AG08396 (cell line): ENCODE data around the gene IGDCC3.

Source experiments
- DNase-seq: peaks from one replicate; pipeline ENCODE4 v3.0.0; 2012; ENCODE audit warnings: low spot score, mixed read lengths

IGDCC3 gene

DNA sequence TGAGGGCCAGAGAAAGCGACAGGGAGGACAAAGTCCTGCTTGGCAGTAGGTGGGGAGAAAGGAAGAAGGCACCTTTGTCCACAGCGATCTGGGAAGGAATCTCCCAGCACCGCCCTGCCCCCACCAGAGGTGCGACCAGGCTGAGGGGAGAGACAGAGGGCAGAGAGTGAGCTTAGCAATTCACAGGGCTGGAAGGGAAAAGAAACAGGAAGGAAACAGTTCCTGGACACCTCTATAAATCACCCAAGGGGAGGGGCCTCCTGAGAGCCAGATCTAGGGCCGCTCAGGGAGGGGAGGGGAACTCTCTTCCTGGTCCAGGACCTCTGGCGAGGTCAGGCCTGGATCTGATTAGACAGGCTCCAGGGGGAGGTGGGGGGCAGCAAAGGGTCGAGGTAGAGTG is 37.9 kb downstream of the IGDCC3 start:
- DNase-seq, result no peak

DNA sequence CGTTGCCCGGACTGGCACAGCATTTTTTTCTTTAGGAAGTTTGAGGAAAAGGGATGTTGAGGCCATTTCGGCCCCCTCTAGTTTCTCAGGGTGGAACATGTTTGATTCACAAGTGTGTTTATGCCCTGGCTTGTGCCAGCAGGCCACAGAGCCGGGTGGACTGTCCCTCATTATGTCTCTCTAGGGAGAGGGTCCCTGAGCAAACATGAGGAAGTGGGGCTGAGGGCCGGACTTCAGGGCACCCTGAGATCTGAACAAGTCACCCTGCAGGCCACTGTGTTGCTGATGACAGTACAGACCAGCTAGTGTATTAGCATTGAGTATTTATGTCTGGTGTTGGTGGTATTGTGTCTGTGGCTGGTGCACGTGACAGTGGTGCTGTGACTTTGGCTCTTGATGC is 38.4 kb downstream of the IGDCC3 start:
- DNase-seq, result no peak

DNA sequence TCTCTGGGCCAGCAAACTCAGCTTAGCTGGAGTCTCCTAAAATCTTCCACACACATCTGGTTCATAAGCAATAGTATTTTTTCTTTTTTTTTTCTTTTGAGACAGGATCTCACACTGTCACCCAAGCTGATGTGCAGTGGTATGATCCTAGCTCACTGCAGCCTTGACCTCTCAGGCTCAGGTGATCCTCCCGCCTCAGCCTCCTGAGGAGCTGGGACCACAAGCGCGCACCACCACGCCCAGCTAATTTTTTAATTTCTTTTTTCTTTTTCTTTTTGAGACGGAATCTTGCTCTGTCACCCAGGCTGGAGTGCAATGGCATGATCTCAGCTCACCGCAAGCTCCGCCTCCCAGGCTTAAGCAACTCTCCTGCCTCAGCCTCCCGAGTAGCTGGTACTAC is 39.0 kb downstream of the IGDCC3 start:
- no peak for DNase-seq

DNA sequence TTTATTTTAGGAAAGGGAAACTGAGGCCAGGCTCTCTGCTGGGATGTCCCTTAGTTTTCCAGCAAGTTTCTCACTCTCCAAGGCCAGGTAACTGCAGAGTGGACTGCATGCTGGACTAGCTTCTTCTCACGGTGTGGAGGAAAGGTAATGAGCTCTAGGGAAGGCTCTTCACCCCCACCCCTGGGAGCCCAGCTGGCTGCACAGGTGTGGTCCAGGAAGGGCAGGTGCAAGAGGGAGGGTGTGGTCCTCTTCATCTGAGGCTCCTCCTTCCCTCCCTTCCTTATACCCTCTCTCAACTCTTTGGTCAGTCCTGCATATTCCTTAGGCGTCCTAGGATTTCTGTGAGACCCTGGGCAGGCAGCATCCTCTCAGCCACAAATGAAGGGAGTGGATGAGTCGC is 39.4 kb downstream of the IGDCC3 start:
- no peak for DNase-seq

DNA sequence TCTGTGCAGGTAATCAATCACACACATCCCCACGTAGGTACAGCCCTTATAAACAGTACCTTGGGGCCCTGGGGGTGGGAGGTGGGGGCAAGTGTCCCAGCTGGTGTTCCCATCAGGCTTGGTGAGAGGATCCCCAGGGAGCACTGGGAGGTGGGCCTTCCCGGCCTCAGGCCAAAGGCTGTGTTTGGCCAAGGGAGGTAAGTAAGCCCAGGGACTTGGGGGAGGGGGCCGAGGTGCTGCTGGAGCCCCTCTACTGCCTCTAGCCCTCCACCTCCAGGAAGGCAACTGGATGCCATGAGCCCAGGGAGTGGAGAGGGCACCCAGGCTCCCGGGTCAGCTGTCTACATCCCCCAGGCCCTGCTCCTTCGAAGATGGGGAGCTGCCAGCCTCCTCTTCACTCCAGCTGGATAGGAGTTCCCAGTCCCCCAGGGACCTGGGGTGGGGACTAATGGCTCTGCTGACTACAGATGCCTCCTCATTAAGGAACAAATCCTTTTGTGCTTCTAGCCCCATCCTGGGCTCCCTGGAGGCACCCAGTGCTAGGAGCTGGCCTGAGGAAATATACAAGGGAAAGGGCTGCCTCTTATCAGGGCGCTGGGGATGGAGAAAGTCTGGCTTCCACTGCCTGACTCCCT is 40.2 kb downstream of the IGDCC3 start:
- no peak for DNase-seq

DNA sequence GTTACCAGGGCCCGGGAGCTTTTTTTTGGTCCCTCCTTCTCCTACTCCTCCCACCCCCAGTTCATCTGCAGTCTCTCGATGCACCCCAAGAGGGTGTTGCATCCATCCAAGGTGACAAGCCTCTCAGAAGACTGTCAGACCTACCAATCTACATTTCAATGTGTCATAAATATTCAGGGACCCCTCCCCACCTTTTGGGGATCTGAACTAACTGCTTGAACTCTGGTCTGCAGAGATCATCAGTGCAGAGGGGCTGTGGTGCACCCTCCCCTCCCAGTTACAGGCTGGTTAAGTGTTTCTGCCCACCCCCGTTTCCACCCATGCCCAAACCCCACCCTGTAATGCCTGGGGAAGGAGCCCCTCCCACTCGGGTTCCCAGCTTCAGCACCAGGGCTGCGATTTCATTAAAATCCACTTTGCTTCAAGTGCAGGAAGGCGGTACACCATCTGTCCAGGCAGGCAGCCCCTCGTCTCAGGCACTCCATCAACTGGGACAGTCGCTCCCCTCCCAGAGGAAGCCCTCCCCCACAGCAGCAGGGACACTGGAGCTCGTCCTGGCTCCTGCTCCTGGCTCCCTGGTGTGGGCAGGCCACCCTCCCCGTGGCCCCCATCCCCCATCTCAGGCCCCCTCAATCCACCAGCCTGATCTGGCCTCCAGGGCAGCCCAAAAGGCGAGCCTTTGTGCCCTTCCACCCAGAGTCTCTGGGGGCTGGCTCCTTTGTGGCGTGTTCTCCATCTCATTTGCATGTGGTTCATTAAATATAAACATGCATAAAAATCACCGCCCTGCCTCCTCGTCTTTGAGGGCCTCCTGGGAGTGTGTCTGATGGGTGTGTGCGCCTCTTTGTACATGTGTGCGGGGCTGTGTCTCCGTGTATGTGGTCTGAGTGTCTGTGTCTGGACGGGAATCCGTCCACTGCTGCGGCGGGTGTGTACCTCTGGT is 41.0 kb downstream of the IGDCC3 start:
- no peak for DNase-seq

DNA sequence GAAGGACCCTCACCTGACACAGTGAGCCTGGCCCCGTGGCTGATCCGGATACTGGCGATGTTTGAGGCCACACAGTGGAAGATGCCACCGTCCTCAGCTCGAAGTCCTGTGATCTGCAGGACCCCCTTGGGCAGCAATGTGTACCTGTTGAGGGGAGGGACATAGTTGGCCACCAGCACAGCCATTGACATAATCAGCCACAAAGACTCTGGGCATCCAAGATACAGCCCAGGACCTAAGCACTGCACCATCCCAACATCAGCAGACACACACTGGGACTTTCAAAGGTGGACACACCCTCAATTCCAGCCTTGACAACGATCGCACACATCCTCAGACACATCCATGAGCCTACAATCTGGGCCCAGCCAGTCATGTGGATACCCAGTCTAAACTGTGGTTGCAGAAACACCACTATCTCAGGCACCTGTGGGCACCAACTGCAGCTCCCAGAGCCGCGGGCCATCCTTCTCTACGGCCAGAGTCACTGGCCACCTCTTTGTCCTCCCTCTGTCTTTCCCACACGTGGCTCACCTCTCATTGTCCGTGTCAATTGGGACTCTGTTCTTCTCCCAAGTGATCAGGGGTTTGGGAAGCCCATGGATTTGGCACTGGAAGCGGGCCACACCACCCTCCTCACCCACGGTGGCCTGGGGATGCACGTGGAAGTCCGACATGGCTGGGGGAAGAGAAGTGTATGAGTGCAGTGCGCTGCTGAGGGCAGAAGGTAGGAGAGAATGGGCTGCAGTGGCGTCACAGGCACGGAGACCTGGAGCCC is 42.3 kb downstream of the IGDCC3 start:
- DNase-seq, result no peak

DNA sequence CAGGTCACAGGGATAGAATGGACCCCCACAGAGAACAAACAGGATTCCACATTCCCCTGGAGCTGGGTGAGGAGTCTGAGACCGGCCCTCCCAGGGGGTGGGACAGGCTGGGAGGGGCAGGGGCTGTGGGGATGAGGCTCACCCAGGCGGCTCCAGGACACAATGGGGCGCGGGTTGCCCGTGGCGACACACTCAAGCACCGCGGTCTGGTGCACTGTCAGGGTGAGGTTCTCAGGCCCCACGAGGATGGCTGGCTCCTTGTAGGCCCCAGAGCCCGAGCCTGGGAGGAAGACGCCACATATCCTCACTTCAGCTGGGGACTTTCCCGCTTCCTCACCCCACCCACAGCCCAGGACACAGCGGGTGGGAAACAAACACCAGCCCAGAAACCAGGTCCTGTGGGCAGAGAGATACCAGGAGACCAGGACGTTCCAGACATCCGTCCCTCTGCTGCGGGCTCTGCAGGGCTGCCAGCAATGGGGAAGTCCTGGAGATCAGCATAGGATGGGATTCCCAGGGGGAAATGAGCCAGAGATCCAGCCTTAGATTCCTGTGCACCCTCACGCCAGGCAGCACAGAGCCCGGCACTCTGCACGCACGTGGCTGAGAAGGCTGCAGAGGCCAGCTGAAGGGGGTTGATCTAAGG is 43.1 kb downstream of the IGDCC3 start:
- no peak for DNase-seq

DNA sequence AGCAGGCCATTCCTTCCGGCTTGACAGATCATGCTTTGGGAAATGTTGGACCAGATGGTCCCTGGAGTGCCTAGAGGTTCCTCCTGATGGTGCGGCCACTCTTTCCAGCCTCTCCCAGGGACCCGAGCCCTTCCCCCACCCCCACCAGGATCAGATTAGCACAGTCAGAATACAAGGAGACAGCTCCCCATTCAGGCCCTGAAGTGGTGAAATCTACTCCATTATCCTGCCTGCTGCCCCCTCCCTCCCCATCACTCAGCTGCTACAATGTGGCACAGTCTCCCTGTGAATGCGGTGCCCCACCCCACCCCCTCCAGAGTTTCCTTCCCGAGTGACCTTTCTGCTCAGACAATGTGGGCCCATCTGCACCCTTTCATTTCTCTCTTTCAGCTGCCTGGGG is 43.9 kb downstream of the IGDCC3 start:
- DNase-seq, result no peak

DNA sequence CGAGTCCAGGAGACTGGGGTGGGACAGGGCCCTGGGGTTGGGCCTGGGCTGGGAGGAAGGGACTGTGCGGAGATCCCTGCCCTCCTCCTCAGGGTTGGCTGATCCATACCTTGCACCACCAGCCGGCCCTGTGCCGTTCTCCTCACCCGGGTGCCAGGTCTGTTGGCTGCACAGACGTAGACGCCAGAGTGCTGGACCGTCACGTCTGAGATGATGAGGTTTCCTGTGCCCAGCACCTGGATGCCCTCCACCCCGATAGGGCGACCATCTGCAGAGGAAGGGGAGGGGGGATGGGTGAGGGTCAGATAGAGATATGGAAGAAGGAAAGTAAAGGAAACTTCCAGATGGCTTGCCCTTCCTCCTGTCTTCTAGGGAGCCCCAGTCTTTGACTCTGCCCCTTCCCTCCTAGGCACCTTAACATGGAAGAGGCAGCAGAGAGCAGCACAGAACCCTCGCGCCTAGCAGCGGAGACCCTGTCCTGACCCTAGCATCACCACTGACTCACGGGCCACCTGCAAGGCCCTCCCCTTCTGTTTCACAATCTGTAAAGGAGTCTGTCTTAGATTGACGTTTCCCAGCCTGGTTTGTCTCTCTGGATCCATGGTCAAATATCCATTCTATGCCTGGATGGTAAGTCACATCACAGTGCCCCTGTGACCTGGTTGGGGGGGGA is 44.5 kb downstream of the IGDCC3 start:
- no peak for DNase-seq

DNA sequence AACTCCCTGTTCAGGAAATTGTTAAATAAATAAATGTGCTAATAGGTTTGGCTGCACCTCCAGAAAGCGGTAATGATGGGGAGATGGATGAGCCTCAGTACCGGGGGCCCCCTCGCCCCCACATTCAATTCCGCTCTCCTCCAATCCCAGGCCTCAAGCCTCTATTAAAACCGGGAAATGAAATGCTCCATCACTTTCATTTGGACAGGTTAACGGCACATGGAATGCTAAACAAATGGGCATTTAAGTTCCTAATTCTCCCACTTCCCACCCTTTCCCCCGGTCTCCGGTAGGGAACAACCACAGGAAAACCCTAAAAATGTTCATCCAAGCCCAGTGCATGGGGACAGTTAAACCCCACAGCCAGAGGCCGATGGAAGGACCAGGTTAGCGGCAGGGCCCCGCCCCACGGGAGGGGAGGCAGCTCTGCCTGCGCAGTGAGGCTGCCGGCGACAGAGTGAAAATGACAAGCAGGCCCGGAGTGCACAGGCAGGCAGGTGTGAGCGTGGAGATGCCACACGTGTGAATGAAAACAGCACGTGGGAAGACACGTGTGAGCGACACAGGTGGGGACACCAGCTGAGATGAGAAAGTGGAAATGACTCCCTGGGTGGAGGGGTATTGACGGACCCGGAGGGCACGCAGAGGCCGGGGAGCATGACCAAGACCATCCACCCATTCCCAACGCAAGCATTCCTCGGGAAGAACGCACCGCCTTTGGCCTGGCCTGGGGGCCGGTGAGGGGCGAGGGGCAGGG is 45.2 kb downstream of the IGDCC3 start:
- no peak for DNase-seq

DNA sequence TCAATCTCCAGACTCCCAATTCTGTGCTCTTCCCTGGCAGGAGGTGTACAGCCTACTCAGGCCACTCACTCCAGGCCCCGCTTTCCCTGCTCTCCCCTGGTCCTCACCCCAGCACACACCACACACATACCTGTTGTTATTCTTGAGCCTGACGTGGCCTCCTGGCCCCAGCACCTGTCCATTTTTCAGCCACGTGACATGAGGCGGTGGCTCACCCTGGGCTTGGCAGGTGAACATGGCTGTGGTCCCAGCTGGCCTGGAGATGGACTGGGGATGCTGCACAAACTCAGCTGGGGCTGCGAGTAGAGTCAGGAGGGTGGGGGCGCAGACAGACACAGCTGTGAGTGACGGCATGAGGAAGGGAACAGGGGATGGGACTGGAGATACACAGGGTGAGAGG is 46.0 kb downstream of the IGDCC3 start:
- no peak for DNase-seq

DNA sequence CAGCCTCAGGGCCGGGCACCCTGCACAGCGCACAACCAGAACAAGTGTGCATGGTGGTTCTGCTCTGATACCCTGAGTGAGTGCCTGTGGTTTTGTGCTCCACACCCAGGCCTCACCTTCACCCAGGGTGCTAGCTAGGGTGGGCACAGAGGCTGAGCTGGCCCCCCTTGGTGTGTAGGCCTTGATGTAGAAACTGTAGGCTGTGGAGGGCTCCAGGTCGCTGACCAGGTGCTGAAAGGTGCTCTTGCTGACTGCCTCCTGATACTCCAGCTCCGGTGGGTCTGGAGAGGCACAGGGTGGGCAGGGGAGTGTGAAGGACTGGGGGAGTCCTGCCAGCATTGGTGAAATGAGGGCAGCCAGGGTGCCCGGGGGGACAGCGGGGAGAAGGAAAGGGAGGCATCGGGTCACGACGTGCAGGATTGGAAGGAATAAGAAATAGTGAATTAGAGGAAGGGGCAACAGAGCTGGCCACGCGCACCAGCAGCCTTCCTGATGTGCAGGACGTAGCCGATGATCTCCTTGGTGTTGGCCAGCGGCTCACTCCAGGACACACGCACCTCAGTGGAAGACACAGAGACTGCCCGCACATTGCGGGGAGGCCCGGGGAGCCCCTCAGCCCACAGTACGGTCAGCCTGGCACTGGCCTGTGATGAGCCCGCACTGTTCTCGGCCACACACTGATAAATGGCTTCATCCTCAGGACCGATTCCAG is 46.7 kb downstream of the IGDCC3 start:
- peak; percentile 17 for DNase-seq

DNA sequence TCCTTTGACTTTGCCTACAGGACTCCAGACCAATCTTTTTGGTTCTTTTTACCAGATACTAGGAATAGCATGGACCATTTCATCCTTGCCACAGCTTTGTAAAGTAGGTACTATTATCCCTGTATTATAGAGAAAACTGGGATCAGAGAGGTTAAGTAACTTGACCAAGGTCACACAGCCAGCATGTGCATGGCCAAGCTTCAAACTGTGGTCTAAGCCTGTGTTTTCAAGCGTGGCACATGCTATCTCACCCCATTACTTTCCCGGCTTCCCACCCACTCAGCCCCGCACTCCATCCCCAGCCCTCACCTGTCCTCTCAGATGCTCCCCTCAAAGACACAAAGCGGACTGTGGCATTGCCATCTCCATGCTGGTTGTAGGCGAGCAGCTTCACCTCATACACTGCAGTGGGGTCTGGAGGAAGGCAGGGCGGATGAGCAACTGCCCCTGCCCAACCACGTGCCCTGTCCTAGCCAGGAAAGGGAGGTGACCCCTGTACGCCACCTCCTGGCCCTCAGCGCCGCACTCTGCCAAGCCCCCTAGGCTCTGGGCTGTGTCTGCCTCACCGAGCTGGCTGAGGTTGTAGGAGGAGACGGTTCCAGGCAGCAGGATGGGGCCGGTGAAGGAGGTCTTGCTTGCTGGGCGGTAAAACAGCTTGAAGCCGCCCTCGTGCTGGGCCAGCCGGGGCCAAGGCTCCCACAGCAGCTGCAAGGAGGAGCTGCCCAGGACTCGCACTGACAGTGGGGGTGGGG is 47.6 kb downstream of the IGDCC3 start:
- peak; percentile 3 for DNase-seq

DNA sequence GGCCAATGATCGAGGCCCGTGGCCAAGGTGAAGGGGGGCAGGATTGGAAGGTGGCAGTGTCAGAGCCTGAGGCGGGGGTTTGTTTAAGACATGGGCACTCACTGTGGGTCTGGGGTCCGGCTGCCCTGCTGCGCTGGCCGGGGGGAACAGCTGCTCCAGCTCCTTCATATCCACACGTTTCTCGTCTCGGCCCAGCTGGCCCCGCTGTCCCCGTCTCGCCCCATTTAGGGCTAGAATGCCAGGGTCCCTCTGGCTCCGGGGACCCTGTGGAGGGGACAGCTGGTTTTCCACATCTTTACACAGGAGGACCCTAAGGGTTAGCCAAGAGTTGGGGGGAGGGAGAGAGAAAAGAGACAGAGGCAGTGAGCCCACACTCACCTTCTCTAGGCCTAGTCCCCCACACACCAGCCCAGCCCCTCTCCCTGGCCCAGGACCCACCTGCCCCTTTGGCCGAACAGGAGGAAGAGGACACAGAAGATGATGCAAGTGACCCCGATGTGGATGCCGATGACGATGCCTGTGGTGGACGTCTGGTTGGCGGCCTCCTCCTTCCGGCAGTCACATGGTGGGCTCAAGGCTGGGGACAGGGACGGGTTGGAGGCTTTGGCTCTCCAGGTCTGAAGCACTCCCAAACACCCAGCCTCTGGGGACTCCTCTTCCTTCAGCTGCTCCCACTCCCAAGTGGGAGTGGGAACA is 48.4 kb downstream of the IGDCC3 start:
- peak; percentile 5 for DNase-seq

DNA sequence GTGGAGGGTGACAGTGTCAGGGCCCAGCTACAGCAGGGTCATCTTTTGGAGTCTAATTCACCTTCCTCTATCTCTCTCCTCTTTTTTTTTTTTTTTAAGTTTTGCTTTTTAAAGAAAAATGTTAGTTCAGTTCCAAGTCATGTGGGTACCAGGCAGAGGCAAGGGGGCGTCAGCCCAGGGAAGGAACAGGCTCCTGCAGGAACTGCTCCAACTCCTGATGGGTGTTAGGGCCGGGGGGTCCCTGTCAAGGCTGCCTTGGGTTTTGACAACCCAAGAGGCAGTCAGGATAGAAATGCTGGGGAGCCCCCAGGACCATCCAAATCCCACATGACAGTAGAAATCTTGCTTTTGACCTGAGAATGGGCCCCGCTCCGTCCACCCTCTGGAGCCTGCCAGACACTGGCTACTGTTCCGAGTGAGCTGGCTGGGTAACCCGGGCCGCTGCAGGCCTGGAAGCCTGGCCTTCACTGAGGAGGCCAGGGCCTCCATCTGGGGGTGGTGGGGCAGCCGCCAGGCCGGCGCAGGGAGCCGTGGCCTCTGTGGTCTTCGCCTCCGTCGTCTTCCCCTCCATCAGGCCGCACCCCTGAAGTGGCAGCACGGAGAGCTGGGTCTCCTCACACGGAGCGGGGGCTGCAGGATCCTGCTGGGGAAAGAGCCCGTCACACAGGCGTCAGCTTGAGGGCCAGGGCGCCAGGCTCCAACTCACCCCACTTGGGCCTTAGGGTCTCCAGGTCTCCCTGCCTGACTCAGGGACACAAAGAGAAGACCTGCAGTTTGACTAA is 49.1 kb downstream of the IGDCC3 start:
- peak; percentile 4 for DNase-seq

DNA sequence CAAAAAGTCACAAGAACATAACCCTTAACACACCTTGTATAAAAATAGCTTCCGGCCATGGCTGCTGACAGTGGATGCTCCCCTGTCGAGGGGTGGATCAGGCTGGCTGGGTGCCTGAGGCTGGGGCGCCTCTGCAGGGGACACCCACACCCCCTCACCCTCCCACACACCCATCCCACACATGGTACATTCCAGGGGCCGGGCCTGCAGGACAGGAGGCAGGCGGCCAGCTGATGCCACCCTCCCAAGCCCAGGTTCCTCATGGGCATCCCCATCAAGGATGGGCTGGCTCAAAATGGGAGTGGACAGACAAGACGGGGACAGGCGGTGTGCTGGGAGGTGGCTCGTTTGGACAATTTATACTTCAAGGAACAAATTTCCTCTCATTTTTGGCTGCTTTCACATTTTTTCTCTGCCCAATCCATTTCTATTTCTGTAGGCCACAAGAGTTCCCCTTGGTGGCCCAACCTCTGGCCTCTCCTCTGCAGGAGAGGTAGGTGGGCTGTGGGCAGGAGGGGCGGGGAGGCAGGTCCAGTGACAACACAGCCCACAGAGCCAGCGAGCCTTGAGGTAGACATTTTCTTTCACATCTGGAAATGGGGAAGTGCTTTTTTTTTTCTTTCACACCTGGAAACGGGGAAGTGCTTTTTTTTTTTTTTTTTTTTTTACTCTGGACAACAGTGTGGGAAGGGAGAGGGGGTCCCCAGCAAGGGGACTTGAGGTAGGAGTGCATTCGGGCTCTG is 50.0 kb downstream of the IGDCC3 start:
- DNase-seq, result peak; percentile 18
